ENCODE data around the gene CDH8.

The CDH8 gene

DNA sequence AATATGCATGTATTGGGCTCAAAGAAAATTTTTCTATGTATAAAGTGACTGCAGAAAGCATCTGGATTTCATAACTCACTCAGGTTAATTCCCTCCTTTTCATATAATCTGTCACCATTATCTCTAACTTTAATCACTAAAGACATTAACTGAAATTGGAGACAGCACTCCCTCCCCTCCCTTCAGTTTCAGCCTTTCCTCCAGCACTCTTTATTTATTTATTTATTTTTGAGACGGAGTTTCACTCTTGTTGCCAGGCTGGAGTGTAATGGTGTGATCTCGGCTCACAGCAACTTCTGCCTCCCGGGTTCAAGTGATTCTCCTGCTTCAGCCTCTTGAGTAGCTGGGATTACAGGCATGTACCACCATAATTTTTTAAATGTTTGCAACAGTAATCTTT is 43.1 kb downstream of the CDH8 start:
- TF ChIP-seq, protein P1, sequence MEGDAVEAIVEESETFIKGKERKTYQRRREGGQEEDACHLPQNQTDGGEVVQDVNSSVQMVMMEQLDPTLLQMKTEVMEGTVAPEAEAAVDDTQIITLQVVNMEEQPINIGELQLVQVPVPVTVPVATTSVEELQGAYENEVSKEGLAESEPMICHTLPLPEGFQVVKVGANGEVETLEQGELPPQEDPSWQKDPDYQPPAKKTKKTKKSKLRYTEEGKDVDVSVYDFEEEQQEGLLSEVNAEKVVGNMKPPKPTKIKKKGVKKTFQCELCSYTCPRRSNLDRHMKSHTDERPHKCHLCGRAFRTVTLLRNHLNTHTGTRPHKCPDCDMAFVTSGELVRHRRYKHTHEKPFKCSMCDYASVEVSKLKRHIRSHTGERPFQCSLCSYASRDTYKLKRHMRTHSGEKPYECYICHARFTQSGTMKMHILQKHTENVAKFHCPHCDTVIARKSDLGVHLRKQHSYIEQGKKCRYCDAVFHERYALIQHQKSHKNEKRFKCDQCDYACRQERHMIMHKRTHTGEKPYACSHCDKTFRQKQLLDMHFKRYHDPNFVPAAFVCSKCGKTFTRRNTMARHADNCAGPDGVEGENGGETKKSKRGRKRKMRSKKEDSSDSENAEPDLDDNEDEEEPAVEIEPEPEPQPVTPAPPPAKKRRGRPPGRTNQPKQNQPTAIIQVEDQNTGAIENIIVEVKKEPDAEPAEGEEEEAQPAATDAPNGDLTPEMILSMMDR (IDR thresholded peaks at IDR 0.05; ENCODE audit: borderline replicate concordance, control extremely low read depth, extremely low read depth, insufficient read depth, missing control alignments): no peak
- no peak for DNase-seq (ENCODE audit: low spot score)
- in situ Hi-C loops (cut with MboI; ENCODE audit: low sequenced_read_pairs, unreplicated experiment): no loop called here

GRCh38 chr16:61987474-61988012 is 48.7 kb downstream of the CDH8 start:
- in situ Hi-C loops (cut with MboI; ENCODE audit: low sequenced_read_pairs, unreplicated experiment): no loop called here
- TF ChIP-seq, protein P1 (IDR thresholded peaks at IDR 0.05; ENCODE audit: borderline replicate concordance, control extremely low read depth, extremely low read depth, insufficient read depth, missing control alignments): no peak
- DNase-seq (ENCODE audit: low spot score): no peak

- no peak for DNase-seq (ENCODE audit: low spot score)
- TF ChIP-seq, protein P1 (IDR thresholded peaks at IDR 0.05; ENCODE audit: borderline replicate concordance, control extremely low read depth, extremely low read depth, insufficient read depth, missing control alignments): no peak
- in situ Hi-C loops (cut with MboI; ENCODE audit: low sequenced_read_pairs, unreplicated experiment): no loop called here
Measured at GRCh38 chr16:61969077-61969382, 67.2 kb downstream of the CDH8 start.

GRCh38 chr16:61968242-61969076 is 67.8 kb downstream of the CDH8 start:
- in situ Hi-C loops (cut with MboI; ENCODE audit: low sequenced_read_pairs, unreplicated experiment): no loop called here
- no peak for DNase-seq (ENCODE audit: low spot score)
- TF ChIP-seq, protein P1 (IDR thresholded peaks at IDR 0.05; ENCODE audit: borderline replicate concordance, control extremely low read depth, extremely low read depth, insufficient read depth, missing control alignments): no peak

- TF ChIP-seq, protein P1 (IDR thresholded peaks at IDR 0.05; ENCODE audit: borderline replicate concordance, control extremely low read depth, extremely low read depth, insufficient read depth, missing control alignments): no peak
- in situ Hi-C loops (cut with MboI; ENCODE audit: low sequenced_read_pairs, unreplicated experiment): no loop called here
- no peak for DNase-seq (ENCODE audit: low spot score)
Measured at GRCh38 chr16:61957075-61957855, 79.0 kb downstream of the CDH8 start.

DNA sequence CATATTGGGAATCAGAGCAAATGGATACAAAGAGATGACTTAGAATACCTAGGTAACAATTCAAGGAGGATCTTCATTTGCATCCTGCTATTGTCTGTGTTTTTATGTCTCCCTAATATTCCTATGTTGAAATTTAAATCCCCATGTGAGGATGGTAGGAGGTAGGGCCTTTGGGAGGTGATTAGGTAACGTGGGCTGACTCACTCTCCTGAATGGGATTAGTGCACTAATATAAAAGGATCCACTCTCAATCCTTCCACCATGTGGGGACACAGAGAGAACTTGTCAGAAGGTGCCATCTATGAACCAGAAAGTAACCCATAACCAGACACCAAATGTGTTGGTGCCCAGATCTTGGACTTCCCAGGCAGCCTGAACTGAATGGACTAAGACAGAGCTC is 83.4 kb downstream of the CDH8 start:
- in situ Hi-C loops (cut with MboI; ENCODE audit: low sequenced_read_pairs, unreplicated experiment): no loop called here
- no peak for DNase-seq (ENCODE audit: low spot score)
- TF ChIP-seq, protein P1 (IDR thresholded peaks at IDR 0.05; ENCODE audit: borderline replicate concordance, control extremely low read depth, extremely low read depth, insufficient read depth, missing control alignments): no peak

Data from GM13976 (cell line).